A549 (cell line): Measurements from ENCODE around the gene PRR29.
"Not testable (repeated sequence)": the region's sequence is repeated elsewhere in the genome, so short reads cannot be mapped to it uniquely, and the experiment has no call there.

Source experiments
- POLR2A ChIP-seq: IDR thresholded peaks from 2 replicates; pipeline ENCODE4 v1.6.1; 2012; ENCODE audit warnings: mild to moderate bottlenecking, low read length
- RAD21 ChIP-seq, 2 experiments: fragments of >200 bp in 1 of 2; sonication (Bioruptor Twin) in 1 of 2; formaldehyde crosslinking in 1 of 2; IDR thresholded peaks in 1 of 2; conservative IDR thresholded peaks in 1 of 2; 2 replicates in 1 of 2; 3 replicates in 1 of 2; pipeline ENCODE4 v1.6.1; 2012 to 2018; ENCODE audit warnings: inconsistent platforms in 1 of 2
- TF ChIP-seq, protein P1 (sequence below): fragments of >200 bp; sonication (Bioruptor Twin); formaldehyde crosslinking; IDR thresholded peaks from 3 replicates; pipeline ENCODE4 v1.5.1; 2016

DNA sequence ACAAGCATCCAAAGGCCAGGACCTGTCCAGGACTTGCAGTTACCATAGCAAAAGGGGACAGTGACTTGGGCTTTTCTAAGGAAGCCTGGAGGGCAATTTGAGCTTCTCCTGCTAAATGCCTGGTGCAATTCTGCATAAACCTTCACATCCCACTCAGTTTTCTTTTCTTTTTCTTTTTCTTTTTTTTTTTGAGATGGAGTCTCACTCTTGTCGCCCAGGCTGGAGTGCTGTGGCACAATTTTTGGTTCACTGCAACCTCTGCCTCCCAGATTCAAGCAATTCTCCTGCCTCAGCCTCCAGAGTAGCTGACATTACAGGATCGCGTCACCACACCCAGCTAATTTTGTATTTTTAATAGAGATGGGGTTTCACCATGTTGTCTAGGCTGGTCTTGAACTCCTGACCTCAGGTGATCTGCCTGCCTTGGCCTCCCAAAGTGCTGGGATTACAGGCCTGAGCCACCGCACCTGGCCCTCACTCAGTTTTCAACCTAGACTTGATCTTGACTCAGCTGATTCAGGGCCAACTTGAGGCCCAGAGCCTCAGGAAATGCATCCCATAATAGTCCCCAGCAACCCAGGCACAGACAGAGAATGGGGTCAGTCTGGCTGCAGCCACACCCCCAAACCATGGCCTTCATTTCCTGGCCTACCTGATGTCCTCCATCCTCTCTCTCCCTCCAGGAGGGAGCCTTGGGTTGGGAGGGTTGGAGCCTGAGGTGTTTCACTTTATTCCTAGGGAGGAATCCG is 9.1 kb downstream of the PRR29 start:
- not testable (repeated sequence) for TF ChIP-seq RAD21 (conservative IDR thresholded peaks at IDR 0.05 in 1 of 2, IDR thresholded peaks at IDR 0.05 in 1 of 2); POLR2A
- TF ChIP-seq, protein P1, sequence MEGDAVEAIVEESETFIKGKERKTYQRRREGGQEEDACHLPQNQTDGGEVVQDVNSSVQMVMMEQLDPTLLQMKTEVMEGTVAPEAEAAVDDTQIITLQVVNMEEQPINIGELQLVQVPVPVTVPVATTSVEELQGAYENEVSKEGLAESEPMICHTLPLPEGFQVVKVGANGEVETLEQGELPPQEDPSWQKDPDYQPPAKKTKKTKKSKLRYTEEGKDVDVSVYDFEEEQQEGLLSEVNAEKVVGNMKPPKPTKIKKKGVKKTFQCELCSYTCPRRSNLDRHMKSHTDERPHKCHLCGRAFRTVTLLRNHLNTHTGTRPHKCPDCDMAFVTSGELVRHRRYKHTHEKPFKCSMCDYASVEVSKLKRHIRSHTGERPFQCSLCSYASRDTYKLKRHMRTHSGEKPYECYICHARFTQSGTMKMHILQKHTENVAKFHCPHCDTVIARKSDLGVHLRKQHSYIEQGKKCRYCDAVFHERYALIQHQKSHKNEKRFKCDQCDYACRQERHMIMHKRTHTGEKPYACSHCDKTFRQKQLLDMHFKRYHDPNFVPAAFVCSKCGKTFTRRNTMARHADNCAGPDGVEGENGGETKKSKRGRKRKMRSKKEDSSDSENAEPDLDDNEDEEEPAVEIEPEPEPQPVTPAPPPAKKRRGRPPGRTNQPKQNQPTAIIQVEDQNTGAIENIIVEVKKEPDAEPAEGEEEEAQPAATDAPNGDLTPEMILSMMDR = not testable (repeated sequence)
